Thyroid gland (tissue), 4 donors: ENCODE data around the gene DCAF12. TPM values are rescaled to one million over a fixed set of nuclear protein-coding genes. Genes with fewer than 3 reads are reported as not detected.
"Not testable (repeated sequence)": the region's sequence is repeated elsewhere in the genome, so short reads cannot be mapped to it uniquely, and the experiment has no call there.

Experiments used
- DNase-seq, 2 donors: peaks; one replicate each; pipeline ENCODE4 v3.0.0-alpha.2; 2019
- H3K27ac ChIP-seq, 3 donors: fragments of 200-600 bp; sonication (generic); 1 replicate in 2 of 3; 2 replicates in 1 of 3; pipeline ENCODE4 v1.5.1; 2016 to 2019; ENCODE audit warnings: mild to moderate bottlenecking in 1 of 3, moderate library complexity in 1 of 3
- H3K27me3 ChIP-seq: fragments of 200-600 bp; sonication (generic); one replicate; pipeline ENCODE4 v1.5.1; 2019
- H3K36me3 ChIP-seq, 2 donors: fragments of 200-600 bp; sonication (generic); one replicate each; pipeline ENCODE4 v1.5.1; 2016 to 2019
- H3K4me1 ChIP-seq, 2 donors: fragments of 200-600 bp; sonication (generic); one replicate each; pipeline ENCODE4 v1.5.1; 2017 to 2019
- H3K4me3 ChIP-seq, 3 donors: fragments of 200-600 bp; sonication (generic); replicated peaks in 1 of 3; 1 replicate in 2 of 3; 2 replicates in 1 of 3; pipeline ENCODE4 v1.5.1; 2016; ENCODE audit warnings: mild to moderate bottlenecking in 1 of 3
- H3K9me3 ChIP-seq: fragments of 200-600 bp; sonication (generic); one replicate; pipeline ENCODE4 v1.5.1; 2017
- POLR2A ChIP-seq, 2 donors: fragments of 450-650 bp; IDR thresholded peaks; one replicate each; pipeline ENCODE4 v1.6.1; 2017; ENCODE audit warnings: antibody characterized with exemption in 2 of 2, mild to moderate bottlenecking in 2 of 2, moderate library complexity in 1 of 2
- WGBS, 2 donors: methylation state at CpG; one replicate each; pipeline ENCODE4 v1.1.5; 2017; 5-methylcytosine and 5-hydroxymethylcytosine counted together
- intact Hi-C: fragments of 100-400 bp; cut with DNase I; formaldehyde crosslinking; loops from one replicate; pipeline ENCODE4 v1.15.1; 2023
- total RNA-seq, 4 donors: library from RNA; depleted of rRNA; stranded (reverse); fragments of >200 nt; gene quantifications; one replicate each; pipeline ENCODE4 v1.2.3, GENCODE V29; 2016
- TF ChIP-seq, protein P1 (sequence below), 6 experiments: fragments of 200-600 bp in 3 of 6; fragments of 450-650 bp in 3 of 6; sonication (generic) in 3 of 6; IDR thresholded peaks; one replicate each; pipeline ENCODE4 v1.5.1; 2016 to 2019; ENCODE audit warnings: antibody characterized with exemption in 6 of 6, mild to moderate bottlenecking in 2 of 6, inconsistent platforms in 1 of 6, moderate library complexity in 1 of 6

The DCAF12 gene
- total RNA-seq, 4 donors from 2014 or later, result 28.1 to 32.5 (median 31.6) TPM

DNA sequence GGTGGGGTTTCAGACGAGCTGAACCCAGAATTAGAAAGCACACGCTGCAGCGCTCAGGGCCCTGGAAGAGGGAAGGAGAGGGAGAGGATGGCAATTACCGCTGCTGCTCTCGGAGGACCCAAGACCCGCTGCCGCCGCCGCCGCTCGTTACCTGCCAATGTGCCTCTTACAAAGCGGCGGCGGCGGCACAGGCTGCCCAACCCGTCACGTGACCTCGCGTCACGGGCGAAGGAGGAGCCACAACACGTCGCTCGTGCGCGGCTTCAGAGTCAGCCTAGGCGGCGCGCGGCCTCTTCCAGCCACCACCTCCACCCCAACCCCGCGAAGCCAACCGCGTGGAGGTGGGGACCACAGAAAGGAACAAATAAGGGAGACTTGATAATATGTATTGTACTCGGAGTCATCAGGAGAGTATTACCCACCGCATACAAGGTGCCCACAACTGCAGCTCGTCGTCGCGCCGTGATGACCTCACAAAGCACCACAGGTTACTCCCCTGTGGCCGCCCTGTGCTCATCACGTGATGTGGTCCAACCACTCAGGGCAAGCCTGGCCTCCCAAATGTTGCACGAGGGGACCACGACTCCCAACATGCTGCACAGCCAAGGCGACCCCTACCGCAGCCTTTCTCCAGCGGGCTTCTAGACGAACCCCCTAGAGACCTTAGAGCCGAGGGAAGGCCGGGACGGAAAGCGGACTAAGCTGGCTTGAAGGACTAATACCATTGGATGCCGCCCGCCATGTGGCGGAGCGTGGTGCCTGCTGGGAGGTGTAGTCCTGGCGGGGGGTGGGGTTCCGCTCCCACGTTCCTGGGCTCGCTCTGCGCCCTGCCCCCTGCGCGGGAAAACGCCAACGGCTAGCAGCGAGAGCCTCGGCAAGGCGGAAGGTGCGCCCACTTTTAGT is 77.5 kb downstream of the DCAF12 start, which contains the start of gene UBAP2:
UBAP2 (minus strand) TSS at position 161 of the 903 bp plus-strand sequence. CDS start 31,739 bp downstream, outside the sequence.
- WGBS, 2 donors, result 0% methylated on average over 28 to 63 of the region's 70 CpGs

DNA sequence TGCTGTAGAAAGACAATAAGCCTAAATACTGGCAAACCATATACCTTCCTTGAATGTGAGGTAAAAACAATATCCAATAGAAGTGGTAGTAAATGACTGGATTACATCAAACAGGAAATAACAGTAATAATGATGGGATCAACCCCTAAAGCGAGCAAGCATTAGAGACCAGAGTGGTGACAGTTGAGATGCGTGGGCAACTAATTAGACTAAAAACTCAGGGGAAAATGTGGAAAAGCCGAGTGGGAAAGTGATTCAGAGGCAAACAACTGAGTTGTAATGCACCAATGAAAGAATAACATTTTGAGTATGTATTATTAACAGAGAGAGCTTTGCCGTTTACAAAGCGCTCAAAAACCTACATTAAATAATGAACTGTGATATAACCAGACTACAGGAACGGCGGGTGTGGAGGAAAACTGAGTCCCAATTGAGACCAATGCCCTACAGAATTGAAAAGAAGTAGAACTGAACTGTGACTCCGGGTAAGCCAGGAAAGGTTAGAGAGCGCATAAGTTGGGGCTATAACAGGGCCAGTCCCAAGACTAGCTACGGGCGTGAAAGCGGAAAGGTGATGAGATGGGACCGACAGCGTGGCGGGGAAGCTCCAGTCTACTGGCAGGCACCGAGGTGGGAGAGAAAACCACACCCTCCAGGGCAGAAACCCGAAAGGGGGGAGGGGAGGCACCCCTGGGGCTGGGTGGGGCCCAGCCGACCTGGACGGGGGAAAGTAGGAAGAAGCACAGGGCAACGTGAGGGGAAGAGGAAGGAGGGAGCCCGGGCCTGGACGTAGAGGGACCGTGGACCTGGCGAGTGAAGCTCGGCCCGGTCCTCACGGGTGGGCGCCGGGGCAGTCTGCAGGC is 78.4 kb downstream of the DCAF12 start:
- WGBS, 2 donors, result 3% methylated on average over 28 to 29 of the region's 29 CpGs
- H3K4me3 ChIP-seq, result peak overlapping the region; percentile 49 to 83 (median 81)
- H3K36me3 ChIP-seq, result no peaks in the 10 kb centered on the region
- TF ChIP-seq, protein P1, sequence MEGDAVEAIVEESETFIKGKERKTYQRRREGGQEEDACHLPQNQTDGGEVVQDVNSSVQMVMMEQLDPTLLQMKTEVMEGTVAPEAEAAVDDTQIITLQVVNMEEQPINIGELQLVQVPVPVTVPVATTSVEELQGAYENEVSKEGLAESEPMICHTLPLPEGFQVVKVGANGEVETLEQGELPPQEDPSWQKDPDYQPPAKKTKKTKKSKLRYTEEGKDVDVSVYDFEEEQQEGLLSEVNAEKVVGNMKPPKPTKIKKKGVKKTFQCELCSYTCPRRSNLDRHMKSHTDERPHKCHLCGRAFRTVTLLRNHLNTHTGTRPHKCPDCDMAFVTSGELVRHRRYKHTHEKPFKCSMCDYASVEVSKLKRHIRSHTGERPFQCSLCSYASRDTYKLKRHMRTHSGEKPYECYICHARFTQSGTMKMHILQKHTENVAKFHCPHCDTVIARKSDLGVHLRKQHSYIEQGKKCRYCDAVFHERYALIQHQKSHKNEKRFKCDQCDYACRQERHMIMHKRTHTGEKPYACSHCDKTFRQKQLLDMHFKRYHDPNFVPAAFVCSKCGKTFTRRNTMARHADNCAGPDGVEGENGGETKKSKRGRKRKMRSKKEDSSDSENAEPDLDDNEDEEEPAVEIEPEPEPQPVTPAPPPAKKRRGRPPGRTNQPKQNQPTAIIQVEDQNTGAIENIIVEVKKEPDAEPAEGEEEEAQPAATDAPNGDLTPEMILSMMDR (IDR thresholded peaks at IDR 0.05), result no peak
- TF ChIP-seq POLR2A (IDR thresholded peaks at IDR 0.05), result no peak
- peak overlapping the region; percentile 89 to 97 (median 94) for H3K27ac ChIP-seq
- peak; percentile 32 to 48 for DNase-seq
- intact Hi-C loops, result loop anchor here (10.0 kb wide), 1 partner anchor 233 kb away; the partner anchor contains the start of gene UBE2R2
- H3K4me1 ChIP-seq, result peaks cover 24 to 30% of the 10 kb centered on the region in 2 donors
- H3K27me3 ChIP-seq, result no peaks in the 10 kb centered on the region
- no peaks in the 10 kb centered on the region for H3K9me3 ChIP-seq

More for the DNA sequence above, 77.5 kb downstream of the DCAF12 start, which contains the start of gene UBAP2:
- H3K4me1 ChIP-seq, result peaks cover 24 to 30% of the 10 kb centered on the region in 2 donors
- peak; percentile 98 for DNase-seq
- H3K36me3 ChIP-seq, result no peaks in the 10 kb centered on the region
- H3K27me3 ChIP-seq, result no peaks in the 10 kb centered on the region
- H3K4me3 ChIP-seq, result peak within 1 kb of the TSS; percentile 49 to 83 (median 81)
- intact Hi-C loops, result loop anchor here (10.0 kb wide), 1 partner anchor 234 kb away; the partner anchor contains the start of gene UBE2R2
- H3K9me3 ChIP-seq, result no peaks in the 10 kb centered on the region
- H3K27ac ChIP-seq, result peak within 1 kb of the TSS; percentile 89 to 97 (median 94)
- peak; percentile 82 to 98 for TF ChIP-seq POLR2A (IDR thresholded peaks at IDR 0.05)
- TF ChIP-seq, protein P1 (IDR thresholded peaks at IDR 0.05), result peak in 1 of 6 experiments; percentile 16

DNA sequence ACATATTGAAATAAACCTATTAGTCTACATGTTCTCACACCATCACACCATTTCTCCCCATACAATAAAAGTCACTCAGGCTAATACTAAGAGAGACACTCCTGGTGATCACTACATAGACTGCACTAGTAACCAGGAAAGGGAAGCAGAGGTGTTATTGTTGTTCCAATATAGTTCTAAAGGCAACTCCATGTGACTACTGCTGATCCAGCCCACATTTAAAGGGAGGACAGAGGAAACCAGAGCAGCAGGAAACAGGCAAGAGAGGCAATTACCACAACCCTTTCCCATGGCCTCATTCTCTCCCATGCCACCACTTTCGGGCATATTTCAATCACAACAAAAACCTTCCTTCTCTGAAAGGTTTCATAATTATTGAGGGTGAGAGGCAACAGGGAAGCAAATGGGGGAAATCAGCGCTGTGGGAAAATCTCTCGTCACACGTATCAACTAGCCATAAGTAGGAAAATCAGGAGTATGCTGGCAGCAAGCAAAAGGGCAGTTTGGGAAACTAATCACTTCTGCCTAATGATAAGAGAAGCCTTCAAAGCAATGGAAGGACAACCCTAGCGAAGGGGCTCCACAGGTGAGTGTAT is 79.6 kb downstream of the DCAF12 start:
- H3K27ac ChIP-seq, result peak overlapping the region in 1 of 3 donors; percentile 10
- 74 to 76% methylated on average over 5 of the region's 5 CpGs for WGBS, 2 donors
- H3K27me3 ChIP-seq, result no peaks in the 10 kb centered on the region
- intact Hi-C loops, result loop anchor here (10.0 kb wide), 1 partner anchor 232 kb away; the partner anchor contains the start of gene UBE2R2
- H3K4me3 ChIP-seq, result no peak overlapping the region
- DNase-seq, result no peak
- TF ChIP-seq, protein P1 (IDR thresholded peaks at IDR 0.05), result no peak
- no peak for TF ChIP-seq POLR2A (IDR thresholded peaks at IDR 0.05)
- H3K9me3 ChIP-seq, result no peaks in the 10 kb centered on the region
- no peaks in the 10 kb centered on the region for H3K36me3 ChIP-seq
- H3K4me1 ChIP-seq, result peaks cover 24 to 30% of the 10 kb centered on the region in 2 donors

DNA sequence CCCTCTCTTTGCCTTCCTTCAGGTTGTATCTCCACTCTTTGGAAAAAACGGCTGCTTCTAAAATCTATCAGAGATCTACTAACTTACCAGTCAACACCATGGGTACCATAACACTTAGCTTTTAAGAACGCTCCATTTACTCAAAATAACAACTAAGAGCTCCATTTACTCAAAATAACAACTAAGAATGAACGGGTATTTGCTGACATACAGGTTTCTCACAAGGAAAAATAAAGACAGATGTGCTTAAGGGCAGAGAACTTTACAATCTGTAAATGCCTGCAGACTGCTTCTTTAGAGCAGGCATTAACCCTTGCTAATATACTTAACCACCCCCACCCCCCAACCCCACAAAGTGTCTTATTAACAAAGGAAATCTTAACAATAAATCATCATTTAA is 80.6 kb downstream of the DCAF12 start:
- DNase-seq, result no peak

DNA sequence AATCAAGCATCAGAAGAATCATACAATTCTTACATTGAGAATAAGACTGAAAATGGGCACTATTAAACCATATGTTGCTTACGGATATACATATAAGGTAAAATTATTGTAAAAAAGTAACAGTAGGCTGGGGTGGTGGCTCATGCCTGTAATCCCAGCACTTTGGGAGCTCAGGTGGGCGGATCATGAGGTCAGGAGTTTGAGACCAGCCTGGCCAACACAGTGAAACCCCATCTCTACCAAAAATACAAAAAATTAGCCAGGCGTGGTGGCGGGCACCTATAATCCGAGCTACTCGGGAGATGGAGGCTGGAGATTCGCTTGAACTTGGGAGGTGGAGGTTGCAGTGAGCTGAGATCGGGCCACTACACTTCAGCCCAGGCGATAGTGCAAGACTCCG is 84.4 kb downstream of the DCAF12 start:
- intact Hi-C loops, result loop anchor here (10.0 kb wide), 1 partner anchor 227 kb away; the partner anchor contains the start of gene UBE2R2
- H3K27me3 ChIP-seq, H3K27ac ChIP-seq, DNase-seq, H3K36me3 ChIP-seq, H3K9me3 ChIP-seq, H3K4me3 ChIP-seq: not testable (repeated sequence)
- 95 to 96% methylated on average over 10 of the region's 10 CpGs for WGBS, 2 donors
- H3K4me1 ChIP-seq, result peaks cover 20 to 23% of the 10 kb centered on the region in 2 donors

More for the DNA sequence above, 80.6 kb downstream of the DCAF12 start:
- H3K9me3 ChIP-seq, result no peaks in the 10 kb centered on the region
- H3K36me3 ChIP-seq, result no peaks in the 10 kb centered on the region
- 61 to 64% methylated on average over 3 of the region's 3 CpGs for WGBS, 2 donors
- no peak overlapping the region for H3K27ac ChIP-seq
- peaks cover 24 to 30% of the 10 kb centered on the region in 2 donors for H3K4me1 ChIP-seq
- no peak overlapping the region for H3K4me3 ChIP-seq
- no peaks in the 10 kb centered on the region for H3K27me3 ChIP-seq
- no peak for TF ChIP-seq POLR2A (IDR thresholded peaks at IDR 0.05)
- TF ChIP-seq, protein P1 (IDR thresholded peaks at IDR 0.05), result no peak
- intact Hi-C loops, result loop anchor here (10.0 kb wide), 1 partner anchor 231 kb away; the partner anchor contains the start of gene UBE2R2

DNA sequence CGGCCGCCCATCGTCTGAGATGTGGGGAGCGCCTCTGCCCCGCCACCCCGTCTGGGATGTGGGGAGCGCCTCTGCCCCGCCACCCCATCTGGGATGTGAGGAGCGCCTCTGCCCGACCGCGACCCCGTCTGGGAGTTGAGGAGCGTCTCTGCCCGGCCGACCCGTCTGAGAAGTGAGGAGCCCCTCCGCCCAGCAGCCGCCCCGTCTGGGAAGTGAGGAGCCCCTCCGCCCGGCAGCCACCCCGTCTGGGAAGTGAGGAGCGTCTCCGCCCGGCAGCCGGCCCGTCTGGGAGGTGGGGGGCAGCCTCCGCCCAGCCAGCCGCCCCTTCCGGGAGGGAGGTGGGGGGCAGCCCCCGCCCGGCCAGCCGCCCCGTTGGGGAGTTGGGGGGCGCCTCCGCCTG is 87.6 kb downstream of the DCAF12 start:
- DNase-seq, H3K27me3 ChIP-seq, intact Hi-C loops, H3K4me3 ChIP-seq, H3K9me3 ChIP-seq, H3K36me3 ChIP-seq, H3K27ac ChIP-seq: not testable (repeated sequence)
- H3K4me1 ChIP-seq, result peaks cover 16 to 30% of the 10 kb centered on the region in 2 donors
- 78 to 98% methylated on average over 3 to 10 of the region's 37 CpGs for WGBS, 2 donors
